ENCODE results near the gene MCRIP2.

- TF ChIP-seq CTCF (IDR thresholded peaks at IDR 0.05; ENCODE audit: poor library complexity, severe bottlenecking), result no peak
- TF ChIP-seq MXI1 (conservative IDR thresholded peaks at IDR 0.05; ENCODE audit: poor library complexity, severe bottlenecking), result no peak
These were observed 10.2 kb downstream of the MCRIP2 start for GRCh38 chr16:651844-652243.

Data from neural cell (in vitro differentiated cells).